ENCODE data around the gene SHD.
A peak's percentile ranks its signal among the peaks of the same experiment; 100 is the strongest.

The SHD gene

GRCh38 chr19:4291184-4291732, 12.2 kb downstream of the SHD start:
- Histone ChIP-seq H3K9me3 (ENCODE audit: insufficient read depth, low read depth, low read length) (no peaks in the 10 kb centered on the region), H3K9ac (ENCODE audit: low read depth, low read length) (no peak overlapping the region; the same call in 1 of the 2 replicates)

DNA sequence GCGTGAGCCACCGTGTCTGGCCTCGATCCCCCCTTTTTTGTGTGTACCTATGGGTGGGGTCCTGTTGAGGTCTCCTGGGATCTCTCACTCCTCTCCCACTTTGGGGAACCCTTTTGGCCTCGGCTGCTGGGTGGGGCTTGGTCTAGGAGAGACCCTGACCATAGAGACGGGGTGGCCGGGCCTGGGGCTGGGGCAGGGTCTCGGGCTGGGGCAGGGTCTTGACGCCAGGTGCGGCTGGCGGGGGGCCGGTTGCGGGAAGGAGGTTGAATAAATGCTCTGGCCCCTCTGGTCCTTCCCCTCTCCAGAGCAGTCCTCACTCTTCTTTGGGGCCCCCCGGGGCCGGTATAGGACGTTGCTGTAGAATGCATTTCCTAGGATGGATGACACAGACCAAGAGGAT, 13.4 kb downstream of the SHD start:
- no peaks in the 10 kb centered on the region for H3K4me1 ChIP-seq (ENCODE audit: insufficient read depth, low read length)
- H3K9ac ChIP-seq (ENCODE audit: low read depth, low read length), result no peak overlapping the region

More at GRCh38 chr19:4291184-4291732, 12.2 kb downstream of the SHD start:
- H3K4me1 ChIP-seq (ENCODE audit: insufficient read depth, low read length), result no peaks in the 10 kb centered on the region
- H3K4me3 ChIP-seq (ENCODE audit: low read length), result no peak overlapping the region
- H3K36me3 ChIP-seq (ENCODE audit: insufficient read depth, low read depth, low read length), result no peaks in the 10 kb centered on the region
- H3K27me3 ChIP-seq (ENCODE audit: insufficient read depth, low read length), result no peaks in the 10 kb centered on the region
- no peak overlapping the region for H3K27ac ChIP-seq (ENCODE audit: low read length)

DNA sequence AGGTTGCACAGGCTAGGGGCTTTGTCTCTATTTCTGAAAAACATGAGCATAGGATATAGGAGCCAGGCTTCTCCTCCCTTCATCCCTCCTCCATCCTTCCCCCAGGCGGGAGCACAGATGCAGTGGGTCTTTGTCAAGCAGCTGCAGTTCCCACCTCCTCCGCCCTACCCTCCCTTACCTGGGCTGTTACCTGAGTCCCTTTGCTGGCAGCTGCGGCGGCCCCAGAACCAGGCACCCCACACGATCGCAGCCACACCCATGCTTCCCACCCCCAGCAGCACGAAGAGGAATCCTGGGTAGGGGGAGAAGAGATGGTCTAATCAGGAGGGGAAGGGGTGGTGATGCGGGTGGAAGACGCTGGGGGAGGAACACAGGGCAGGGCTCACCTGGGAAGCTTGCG, 15.3 kb downstream of the SHD start:
- H3K27me3 ChIP-seq (ENCODE audit: insufficient read depth, low read length), result no peaks in the 10 kb centered on the region
- H3K9ac ChIP-seq (ENCODE audit: low read depth, low read length), result no peak overlapping the region
- H3K36me3 ChIP-seq (ENCODE audit: insufficient read depth, low read depth, low read length), result no peaks in the 10 kb centered on the region
- H3K27ac ChIP-seq (ENCODE audit: low read length), result no peak overlapping the region
- no peaks in the 10 kb centered on the region for H3K4me1 ChIP-seq (ENCODE audit: insufficient read depth, low read length)
- H3K4me3 ChIP-seq (ENCODE audit: low read length), result no peak overlapping the region
- H3K9me3 ChIP-seq (ENCODE audit: insufficient read depth, low read depth, low read length), result no peaks in the 10 kb centered on the region

More for the DNA sequence above, 13.4 kb downstream of the SHD start:
- Histone ChIP-seq H3K36me3 (ENCODE audit: insufficient read depth, low read depth, low read length) (no peaks in the 10 kb centered on the region), H3K27me3 (ENCODE audit: insufficient read depth, low read length) (no peaks in the 10 kb centered on the region), H3K4me3 (ENCODE audit: low read length) (no peak overlapping the region), H3K27ac (ENCODE audit: low read length) (no peak overlapping the region), H3K9me3 (ENCODE audit: insufficient read depth, low read depth, low read length) (no peaks in the 10 kb centered on the region)

- no peaks in the 10 kb centered on the region for H3K9me3 ChIP-seq (ENCODE audit: insufficient read depth, low read depth, low read length)
- H3K36me3 ChIP-seq (ENCODE audit: insufficient read depth, low read depth, low read length), result no peaks in the 10 kb centered on the region
- no peak overlapping the region for H3K9ac ChIP-seq (ENCODE audit: low read depth, low read length)
- H3K4me1 ChIP-seq (ENCODE audit: insufficient read depth, low read length), result no peaks in the 10 kb centered on the region
- H3K27ac ChIP-seq (ENCODE audit: low read length), result no peak overlapping the region
- H3K4me3 ChIP-seq (ENCODE audit: low read length), result no peak overlapping the region
- H3K27me3 ChIP-seq (ENCODE audit: insufficient read depth, low read length), result no peaks in the 10 kb centered on the region
These were observed 17.1 kb downstream of the SHD start for GRCh38 chr19:4295972-4296771.

DNA sequence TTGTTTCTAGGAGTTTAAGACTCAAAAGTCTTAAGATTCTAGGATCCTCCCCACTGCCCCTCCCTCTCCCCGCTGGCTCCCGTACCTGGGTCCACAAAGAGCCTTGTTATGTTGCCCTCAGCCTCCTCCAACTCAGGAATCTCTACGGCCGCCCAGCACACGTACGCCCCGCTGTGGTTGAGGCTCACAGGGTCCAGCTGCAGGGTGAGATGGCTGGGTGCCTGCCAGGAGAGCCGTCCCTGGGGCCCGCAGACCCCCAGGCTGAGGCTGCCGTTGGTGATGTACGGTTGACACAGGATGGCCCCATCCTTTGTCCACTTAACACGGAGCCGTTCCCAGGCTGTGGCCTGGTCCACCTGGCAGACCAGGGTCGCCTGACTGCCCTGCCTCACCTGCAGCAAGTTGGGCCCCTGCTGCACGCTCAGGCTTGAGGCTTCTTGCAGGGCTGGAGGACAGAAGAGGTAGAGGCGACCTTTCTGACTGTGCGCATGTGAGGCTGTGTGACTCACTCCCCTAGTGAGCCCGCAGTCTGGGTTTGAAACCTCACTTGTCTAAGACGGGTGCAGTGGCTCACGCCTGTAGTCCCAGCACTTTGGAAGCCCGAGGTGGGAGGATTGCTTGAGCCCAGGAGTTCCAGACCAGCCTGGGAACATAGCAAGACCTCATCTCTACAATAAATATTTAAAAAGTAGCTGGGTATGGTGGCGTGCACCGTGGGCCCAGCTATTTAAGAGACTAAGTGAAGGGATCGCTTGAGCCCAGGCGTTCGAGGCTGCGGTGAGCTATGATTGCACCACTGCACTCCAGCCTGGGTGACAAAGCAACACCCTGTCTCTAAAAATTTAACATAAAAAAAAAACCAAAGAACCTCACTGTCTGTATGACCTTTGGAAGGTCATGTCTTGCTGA, 19.1 kb downstream of the SHD start:
- no peaks in the 10 kb centered on the region for H3K9me3 ChIP-seq (ENCODE audit: insufficient read depth, low read depth, low read length)
- no peaks in the 10 kb centered on the region for H3K4me1 ChIP-seq (ENCODE audit: insufficient read depth, low read length)
- H3K27me3 ChIP-seq (ENCODE audit: insufficient read depth, low read length), result no peaks in the 10 kb centered on the region
- no peak overlapping the region for H3K9ac ChIP-seq (ENCODE audit: low read depth, low read length)
- H3K4me3 ChIP-seq (ENCODE audit: low read length), result no peak overlapping the region
- H3K27ac ChIP-seq (ENCODE audit: low read length), result no peak overlapping the region
- no peaks in the 10 kb centered on the region for H3K36me3 ChIP-seq (ENCODE audit: insufficient read depth, low read depth, low read length)

GRCh38 chr19:4298810-4299550, 19.9 kb downstream of the SHD start:
- no peak overlapping the region for H3K4me3 ChIP-seq (ENCODE audit: low read length)
- no peaks in the 10 kb centered on the region for H3K27me3 ChIP-seq (ENCODE audit: insufficient read depth, low read length)
- no peaks in the 10 kb centered on the region for H3K4me1 ChIP-seq (ENCODE audit: insufficient read depth, low read length)
- H3K36me3 ChIP-seq (ENCODE audit: insufficient read depth, low read depth, low read length), result no peaks in the 10 kb centered on the region
- H3K9me3 ChIP-seq (ENCODE audit: insufficient read depth, low read depth, low read length), result no peaks in the 10 kb centered on the region
- H3K27ac ChIP-seq (ENCODE audit: low read length), result no peak overlapping the region
- no peak overlapping the region for H3K9ac ChIP-seq (ENCODE audit: low read depth, low read length)

- Histone ChIP-seq H3K27ac (ENCODE audit: low read length) (no peak overlapping the region), H3K9me3 (ENCODE audit: insufficient read depth, low read depth, low read length) (no peaks in the 10 kb centered on the region), H3K4me3 (ENCODE audit: low read length) (no peak overlapping the region), H3K36me3 (ENCODE audit: insufficient read depth, low read depth, low read length) (no peaks in the 10 kb centered on the region), H3K4me1 (ENCODE audit: insufficient read depth, low read length) (0 out of 2 replicates have a peak, but pooled peaks cover 2% of the 10 kb centered on the region), H3K27me3 (ENCODE audit: insufficient read depth, low read length) (no peaks in the 10 kb centered on the region), H3K9ac (ENCODE audit: low read depth, low read length) (no peak overlapping the region)
These were observed 21.5 kb downstream of the SHD start for GRCh38 chr19:4300589-4300988.

- H3K4me1 ChIP-seq (ENCODE audit: insufficient read depth, low read length), result 0 out of 2 replicates have a peak, but pooled peaks cover 2% of the 10 kb centered on the region
- H3K27me3 ChIP-seq (ENCODE audit: insufficient read depth, low read length), result no peaks in the 10 kb centered on the region
- peaks cover 1% of the 10 kb centered on the region for H3K36me3 ChIP-seq (ENCODE audit: insufficient read depth, low read depth, low read length)
- no peak overlapping the region for H3K9ac ChIP-seq (ENCODE audit: low read depth, low read length)
- no peaks in the 10 kb centered on the region for H3K9me3 ChIP-seq (ENCODE audit: insufficient read depth, low read depth, low read length)
- no peak overlapping the region for H3K27ac ChIP-seq (ENCODE audit: low read length)
- no peak overlapping the region for H3K4me3 ChIP-seq (ENCODE audit: low read length)
These were observed 22.6 kb downstream of the SHD start for GRCh38 chr19:4301590-4302242.

GRCh38 chr19:4302243-4302640, 23.2 kb downstream of the SHD start, which contains the start of gene TMIGD2:
Gene TMIGD2 (minus strand): TSS chr19:4302389. CDS start chr19:4302385, 4 bp downstream.
- Histone ChIP-seq H3K27me3 (ENCODE audit: insufficient read depth, low read length) (no peaks in the 10 kb centered on the region), H3K36me3 (ENCODE audit: insufficient read depth, low read depth, low read length) (peaks cover 4% of the 10 kb centered on the region), H3K27ac (ENCODE audit: low read length) (no peak within 1 kb of the TSS), H3K9me3 (ENCODE audit: insufficient read depth, low read depth, low read length) (no peaks in the 10 kb centered on the region), H3K9ac (ENCODE audit: low read depth, low read length) (no peak within 1 kb of the TSS), H3K4me3 (ENCODE audit: low read length) (no peak within 1 kb of the TSS), H3K4me1 (ENCODE audit: insufficient read depth, low read length) (0 out of 2 replicates have a peak, but pooled peaks cover 2% of the 10 kb centered on the region)

- H3K27ac ChIP-seq (ENCODE audit: low read length), result no peak overlapping the region
- no peaks in the 10 kb centered on the region for H3K9me3 ChIP-seq (ENCODE audit: insufficient read depth, low read depth, low read length)
- no peak overlapping the region for H3K9ac ChIP-seq (ENCODE audit: low read depth, low read length)
- peak overlapping the region; percentile 44 for H3K4me3 ChIP-seq (ENCODE audit: low read length)
- no peaks in the 10 kb centered on the region for H3K27me3 ChIP-seq (ENCODE audit: insufficient read depth, low read length)
- peaks cover 13% of the 10 kb centered on the region for H3K36me3 ChIP-seq (ENCODE audit: insufficient read depth, low read depth, low read length)
- H3K4me1 ChIP-seq (ENCODE audit: insufficient read depth, low read length), result 0 out of 2 replicates have a peak, but pooled peaks cover 2% of the 10 kb centered on the region
These were observed 24.9 kb downstream of the SHD start for GRCh38 chr19:4303819-4304537.

Measured in iPS-20b (cell line).